Measurements from ENCODE around the gene HID1.
A peak's percentile ranks its signal among the peaks of the same experiment; 100 is the strongest.

HID1 gene

DNA sequence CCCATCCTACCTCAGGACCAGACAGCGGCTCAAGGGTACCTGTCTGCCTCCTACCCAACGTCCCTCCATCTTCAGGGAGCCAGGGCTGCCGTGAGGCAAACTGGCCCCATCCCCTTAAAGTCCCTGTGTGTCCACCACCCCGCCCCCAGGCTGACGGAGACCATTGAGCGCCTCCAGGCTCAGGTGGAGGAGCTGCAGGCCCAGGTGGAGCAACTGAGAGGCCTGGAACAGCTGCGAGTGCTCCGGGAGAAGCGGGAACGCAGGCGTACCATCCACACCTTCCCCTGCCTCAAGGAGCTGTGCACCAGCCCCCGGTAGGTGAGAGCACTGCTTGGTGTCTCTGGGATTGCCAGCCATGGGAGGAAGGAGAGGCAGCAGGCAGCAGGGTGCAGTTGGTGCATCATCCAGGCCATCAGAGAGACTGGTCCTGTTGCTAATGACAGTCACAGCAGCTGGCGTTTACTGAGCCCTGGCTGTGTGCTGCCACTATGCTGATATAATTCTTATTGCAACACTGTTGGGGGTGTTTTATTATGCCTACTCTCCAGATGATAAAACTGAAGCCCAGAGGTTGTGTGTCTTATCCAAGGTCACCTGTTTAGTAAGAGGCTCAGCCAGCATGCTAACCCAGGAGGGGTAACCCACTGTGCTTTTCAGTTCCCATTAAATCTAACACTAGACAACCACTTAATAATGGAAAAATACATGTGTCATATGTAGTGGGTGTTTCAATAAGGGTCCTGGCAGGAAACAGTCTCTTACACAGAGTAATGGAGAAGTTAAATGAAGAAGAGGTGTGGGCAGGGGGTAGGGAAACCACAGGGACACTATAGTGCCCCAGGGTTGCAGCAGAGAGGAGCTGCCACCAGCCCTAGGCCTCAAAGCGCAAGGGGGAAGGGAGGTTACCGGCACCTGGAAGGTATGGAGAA lies 29.6 kb upstream of the HID1 start:
- no peaks in the 10 kb centered on the region for H4K20me1 ChIP-seq
- no peaks in the 10 kb centered on the region for H3K9me3 ChIP-seq
- no peak overlapping the region for H3K27ac ChIP-seq
- peaks cover 17% of the 10 kb centered on the region for H3K4me1 ChIP-seq
- H3K4me2 ChIP-seq: no peak overlapping the region
- no peak overlapping the region for H3K9ac ChIP-seq
- no peaks in the 10 kb centered on the region for H3K27me3 ChIP-seq
- no peak overlapping the region for H3K4me3 ChIP-seq
- TF ChIP-seq Cebpa-rat (IDR thresholded peaks at IDR 0.05): no peak
- peaks cover 34% of the 10 kb centered on the region; the same call in 1 of the 2 replicates for H3K36me3 ChIP-seq

GRCh38 chr17:74999523-74999922 lies 27.0 kb upstream of the HID1 start:
- H3K27ac ChIP-seq: peak overlapping the region; percentile 70; the same call in 1 of the 2 replicates
- H3K4me3 ChIP-seq: no peak overlapping the region
- H3K4me2 ChIP-seq: peak overlapping the region; percentile 70; the same call in 1 of the 2 replicates
- H4K20me1 ChIP-seq: no peaks in the 10 kb centered on the region
- H3K9ac ChIP-seq: no peak overlapping the region
- no peaks in the 10 kb centered on the region for H3K9me3 ChIP-seq
- H3K4me1 ChIP-seq: peaks cover 17% of the 10 kb centered on the region
- H3K36me3 ChIP-seq: peaks cover 34% of the 10 kb centered on the region; the same call in 1 of the 2 replicates
- no peaks in the 10 kb centered on the region for H3K27me3 ChIP-seq
- TF ChIP-seq Cebpa-rat (IDR thresholded peaks at IDR 0.05): 0 out of 2 replicates have a peak, but pooled peaks have one; percentile 32

- no peak for TF ChIP-seq Cebpa-rat (IDR thresholded peaks at IDR 0.05)
- H3K36me3 ChIP-seq: peaks cover 30% of the 10 kb centered on the region; the same call in 1 of the 2 replicates
- peak overlapping the region; percentile 39; the same call in 1 of the 2 replicates for H3K9ac ChIP-seq
Measured at GRCh38 chr17:74998783-74999182, 26.2 kb upstream of the HID1 start.

GRCh38 chr17:74995847-74996246 lies 23.3 kb upstream of the HID1 start:
- H3K4me1 ChIP-seq: peaks cover 28% of the 10 kb centered on the region
- H3K27ac ChIP-seq: no peak overlapping the region
- no peak for TF ChIP-seq Cebpa-rat (IDR thresholded peaks at IDR 0.05)
- H3K27me3 ChIP-seq: no peaks in the 10 kb centered on the region
- H3K9me3 ChIP-seq: no peaks in the 10 kb centered on the region
- H3K4me3 ChIP-seq: no peak overlapping the region
- H3K9ac ChIP-seq: no peak overlapping the region
- no peaks in the 10 kb centered on the region for H4K20me1 ChIP-seq
- H3K36me3 ChIP-seq: 0 out of 2 replicates have a peak, but pooled peaks cover under 1% of the 10 kb centered on the region
- no peak overlapping the region for H3K4me2 ChIP-seq

More at GRCh38 chr17:74998783-74999182, 26.2 kb upstream of the HID1 start:
- no peaks in the 10 kb centered on the region for H3K27me3 ChIP-seq
- H3K4me3 ChIP-seq: no peak overlapping the region
- peak overlapping the region; percentile 70 for H3K4me2 ChIP-seq
- no peaks in the 10 kb centered on the region for H4K20me1 ChIP-seq
- H3K4me1 ChIP-seq: peaks cover 17% of the 10 kb centered on the region
- peak overlapping the region; percentile 70 for H3K27ac ChIP-seq
- no peaks in the 10 kb centered on the region for H3K9me3 ChIP-seq

GRCh38 chr17:74994440-74994839 lies 21.9 kb upstream of the HID1 start:
- no peaks in the 10 kb centered on the region for H3K36me3 ChIP-seq
- H3K4me2 ChIP-seq: no peak overlapping the region
- H4K20me1 ChIP-seq: no peaks in the 10 kb centered on the region
- TF ChIP-seq Cebpa-rat (IDR thresholded peaks at IDR 0.05): no peak
- no peak overlapping the region for H3K9ac ChIP-seq
- no peaks in the 10 kb centered on the region for H3K27me3 ChIP-seq
- no peaks in the 10 kb centered on the region for H3K9me3 ChIP-seq
- peaks cover 26% of the 10 kb centered on the region for H3K4me1 ChIP-seq
- no peak overlapping the region for H3K4me3 ChIP-seq
- H3K27ac ChIP-seq: no peak overlapping the region

DNA sequence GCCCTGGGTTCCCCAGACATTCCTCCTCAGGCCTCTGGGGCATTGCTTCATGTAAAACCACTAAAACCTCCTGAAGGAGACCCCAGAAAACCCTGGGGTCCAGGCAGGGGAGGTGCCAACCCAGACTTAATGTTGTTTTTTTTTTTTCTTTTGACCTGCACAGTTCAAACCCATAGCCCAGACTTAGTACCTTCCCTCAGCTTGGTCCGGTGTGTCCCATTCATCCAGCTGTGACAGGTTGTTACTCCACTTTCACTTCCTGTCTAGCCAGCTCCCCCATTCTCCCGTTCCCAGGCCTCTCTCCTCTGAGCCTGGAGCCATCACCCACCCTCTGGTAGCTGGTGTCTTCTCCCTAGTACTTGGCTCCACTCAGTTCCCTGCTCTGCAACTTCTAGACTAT lies 19.7 kb upstream of the HID1 start:
- no peaks in the 10 kb centered on the region for H3K36me3 ChIP-seq
- H3K9ac ChIP-seq: 0 out of 2 replicates have a peak overlapping the region, but pooled peaks have one; percentile 1
- no peak overlapping the region for H3K4me3 ChIP-seq
- peak overlapping the region; percentile 41 for H3K4me2 ChIP-seq
- H4K20me1 ChIP-seq: peaks cover 9% of the 10 kb centered on the region; the same call in 1 of the 2 replicates
- TF ChIP-seq Cebpa-rat (IDR thresholded peaks at IDR 0.05): no peak
- H3K4me1 ChIP-seq: peaks cover 21% of the 10 kb centered on the region
- H3K9me3 ChIP-seq: no peaks in the 10 kb centered on the region
- no peak overlapping the region for H3K27ac ChIP-seq
- peaks cover 11% of the 10 kb centered on the region; the same call in 1 of the 2 replicates for H3K27me3 ChIP-seq

DNA sequence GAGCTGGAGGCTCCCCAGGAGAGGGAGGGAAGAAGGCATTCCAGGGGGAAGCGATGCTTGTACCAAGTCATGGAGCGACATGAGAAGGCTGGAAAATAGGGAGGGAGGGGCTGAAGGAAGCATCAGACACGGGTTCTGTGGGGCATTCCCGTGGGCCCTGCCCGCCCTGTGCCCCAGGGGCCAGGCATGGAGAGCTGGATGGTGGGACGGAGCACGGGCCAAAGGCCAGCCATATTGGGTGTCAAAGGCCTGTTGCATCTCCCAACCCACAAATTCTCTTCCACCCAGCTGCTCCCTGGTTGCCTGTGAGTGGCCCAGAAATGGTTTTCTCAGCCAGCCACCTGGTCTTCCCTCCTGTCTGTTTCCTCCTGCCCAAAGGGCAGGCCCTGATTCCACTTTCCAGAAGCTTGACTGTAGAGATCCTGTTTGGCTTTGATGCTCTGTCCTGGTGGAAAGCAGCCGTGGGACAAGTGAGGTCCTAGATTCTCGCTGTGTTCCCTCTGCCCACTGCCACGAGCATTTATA lies 18.1 kb upstream of the HID1 start:
- no peak overlapping the region for H3K27ac ChIP-seq
- H3K4me2 ChIP-seq: no peak overlapping the region

GRCh38 chr17:74987909-74988711 lies 15.6 kb upstream of the HID1 start:
- no peak for TF ChIP-seq Cebpa-rat (IDR thresholded peaks at IDR 0.05)
- Histone ChIP-seq H3K36me3 (no peaks in the 10 kb centered on the region), H3K27ac (peak overlapping the region; percentile 69), H4K20me1 (peaks cover 9% of the 10 kb centered on the region; the same call in 1 of the 2 replicates), H3K4me1 (peaks cover 26% of the 10 kb centered on the region), H3K27me3 (peaks cover 15% of the 10 kb centered on the region; the same call in 1 of the 2 replicates), H3K9me3 (no peaks in the 10 kb centered on the region), H3K4me2 (peak overlapping the region; percentile 91), H3K4me3 (peak overlapping the region; percentile 89), H3K9ac (peak overlapping the region; percentile 79)

More for the DNA sequence above, 18.1 kb upstream of the HID1 start:
- H4K20me1 ChIP-seq: peaks cover 9% of the 10 kb centered on the region; the same call in 1 of the 2 replicates
- peaks cover 26% of the 10 kb centered on the region for H3K4me1 ChIP-seq
- H3K9me3 ChIP-seq: no peaks in the 10 kb centered on the region
- no peak for TF ChIP-seq Cebpa-rat (IDR thresholded peaks at IDR 0.05)
- no peak overlapping the region for H3K9ac ChIP-seq
- H3K27me3 ChIP-seq: peaks cover 11% of the 10 kb centered on the region; the same call in 1 of the 2 replicates
- no peaks in the 10 kb centered on the region for H3K36me3 ChIP-seq
- H3K4me3 ChIP-seq: no peak overlapping the region

- Histone ChIP-seq H3K4me1 (peaks cover 29% of the 10 kb centered on the region), H4K20me1 (peaks cover 9% of the 10 kb centered on the region; the same call in 1 of the 2 replicates), H3K4me3 (peak within 1 kb of the TSS; percentile 89), H3K9ac (peak within 1 kb of the TSS; percentile 79), H3K9me3 (no peaks in the 10 kb centered on the region), H3K4me2 (peak within 1 kb of the TSS; percentile 91), H3K36me3 (no peaks in the 10 kb centered on the region), H3K27ac (peak within 1 kb of the TSS; percentile 69), H3K27me3 (peaks cover 21% of the 10 kb centered on the region)
- TF ChIP-seq Cebpa-rat (IDR thresholded peaks at IDR 0.05): no peak
Measured at GRCh38 chr17:74987418-74987908, 14.9 kb upstream of the HID1 start, which contains the start of gene CDR2L. CDR2L (plus strand) TSS chr17:74987632; CDS start chr17:74988044, 412 bp downstream.
